SK-N-MC (cell line): ENCODE data around the gene MESP2.

Source experiments
- DNase-seq: peaks from one replicate; pipeline ENCODE4 v3.0.0-alpha.2; 2011; ENCODE audit warnings: low read depth, low spot score
- H3K27ac ChIP-seq: fragments of 200-600 bp; sonication (generic); 2 replicates; pipeline ENCODE4 v1.5.1; 2016; ENCODE audit warnings: mixed run types
- H3K36me3 ChIP-seq: fragments of 200-600 bp; sonication (generic); 2 replicates; pipeline ENCODE4 v1.6.1; 2017; ENCODE audit warnings: antibody characterized with exemption, low read length, mixed read lengths; ENCODE audit not compliant: insufficient read depth
- H3K4me3 ChIP-seq: fragments of 200-600 bp; sonication (generic); 2 replicates; pipeline ENCODE4 v1.5.1; 2016
- H3K9ac ChIP-seq: fragments of 200-600 bp; sonication (generic); 2 replicates; pipeline ENCODE4 v1.8.0; 2017; ENCODE audit warnings: mixed run types, mixed read lengths; ENCODE audit not compliant: insufficient read length
- H3K9me3 ChIP-seq: fragments of 200-600 bp; sonication (generic); 2 replicates; pipeline ENCODE4 v1.6.1; 2017; ENCODE audit warnings: low read depth, mild to moderate bottlenecking, antibody characterized with exemption, low read length, moderate library complexity, mixed read lengths
- EZH2 ChIP-seq: fragments of 200-600 bp; sonication (generic); IDR thresholded peaks from one replicate; pipeline ENCODE4 v1.6.1; 2017; ENCODE audit warnings: antibody characterized with exemption
- FOXP2 ChIP-seq: optimal IDR thresholded peaks from 2 replicates; pipeline ENCODE3; 2011; ENCODE audit warnings: mild to moderate bottlenecking, moderate library complexity; ENCODE audit not compliant: insufficient read depth; ENCODE audit errors: extremely low read length, control extremely low read depth
- POLR2AphosphoS5 ChIP-seq: IDR thresholded peaks from 2 replicates; pipeline ENCODE4 v1.6.1; 2012; ENCODE audit warnings: mild to moderate bottlenecking, low read depth, low read length, borderline replicate concordance

Gene MESP2

DNA sequence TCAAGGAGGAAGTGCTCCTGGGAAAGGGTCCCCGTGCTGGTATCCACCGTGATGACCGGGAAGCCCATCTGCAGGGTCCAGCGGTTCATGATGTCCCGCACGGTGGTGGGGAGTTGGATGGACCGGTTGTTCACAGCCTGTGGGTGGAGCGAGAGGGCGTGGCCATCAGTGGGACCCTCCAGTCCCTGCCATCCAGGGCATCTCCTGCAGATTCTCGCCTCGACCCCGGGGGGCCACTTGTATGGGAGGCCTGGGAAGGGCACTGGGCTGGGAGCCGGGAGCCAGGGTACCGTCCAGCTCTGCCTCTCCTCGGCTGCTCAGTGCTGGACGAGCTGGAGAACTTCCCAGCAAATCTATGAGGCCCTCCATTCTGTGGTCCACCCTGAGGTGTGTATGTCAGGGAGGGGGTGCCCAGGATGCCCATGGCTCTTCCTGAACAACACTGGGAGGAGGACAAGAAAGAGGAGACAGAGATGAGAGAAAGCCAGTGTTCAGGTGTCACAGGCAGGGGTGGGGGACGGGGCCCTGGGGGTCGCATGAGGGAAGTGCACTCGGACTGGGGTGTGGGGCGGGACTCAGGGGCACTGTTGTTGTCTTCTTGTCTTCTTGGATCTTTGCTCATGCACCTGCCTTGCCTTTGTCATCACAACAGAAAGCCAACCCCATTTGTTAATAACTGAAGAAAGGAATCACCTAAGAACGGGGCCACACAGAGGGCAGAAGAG, 25.5 kb downstream of the MESP2 start:
- DNase-seq, result no peak
- Histone ChIP-seq H3K27ac (no peak overlapping the region), H3K9me3 (no peaks in the 10 kb centered on the region), H3K36me3 (no peaks in the 10 kb centered on the region), H3K9ac (no peak overlapping the region), H3K4me3 (no peak overlapping the region)
- TF ChIP-seq FOXP2, result no peak
- no peak for TF ChIP-seq POLR2AphosphoS5
- TF ChIP-seq EZH2, result no peak

GRCh38 chr15:89802231-89802928, 26.2 kb downstream of the MESP2 start:
- no peak overlapping the region for H3K4me3 ChIP-seq
- H3K36me3 ChIP-seq, result no peaks in the 10 kb centered on the region
- no peak overlapping the region for H3K9ac ChIP-seq
- no peak for DNase-seq
- TF ChIP-seq POLR2AphosphoS5, result no peak
- no peak for TF ChIP-seq FOXP2
- H3K9me3 ChIP-seq, result no peaks in the 10 kb centered on the region
- H3K27ac ChIP-seq, result no peak overlapping the region

- Histone ChIP-seq H3K4me3 (no peak overlapping the region), H3K9ac (no peak overlapping the region), H3K9me3 (no peaks in the 10 kb centered on the region), H3K36me3 (no peaks in the 10 kb centered on the region), H3K27ac (no peak overlapping the region)
- no peak for TF ChIP-seq EZH2
- no peak for TF ChIP-seq FOXP2
- no peak for TF ChIP-seq POLR2AphosphoS5
- DNase-seq, result no peak
Measured at GRCh38 chr15:89802986-89803824, 27.1 kb downstream of the MESP2 start.

DNA sequence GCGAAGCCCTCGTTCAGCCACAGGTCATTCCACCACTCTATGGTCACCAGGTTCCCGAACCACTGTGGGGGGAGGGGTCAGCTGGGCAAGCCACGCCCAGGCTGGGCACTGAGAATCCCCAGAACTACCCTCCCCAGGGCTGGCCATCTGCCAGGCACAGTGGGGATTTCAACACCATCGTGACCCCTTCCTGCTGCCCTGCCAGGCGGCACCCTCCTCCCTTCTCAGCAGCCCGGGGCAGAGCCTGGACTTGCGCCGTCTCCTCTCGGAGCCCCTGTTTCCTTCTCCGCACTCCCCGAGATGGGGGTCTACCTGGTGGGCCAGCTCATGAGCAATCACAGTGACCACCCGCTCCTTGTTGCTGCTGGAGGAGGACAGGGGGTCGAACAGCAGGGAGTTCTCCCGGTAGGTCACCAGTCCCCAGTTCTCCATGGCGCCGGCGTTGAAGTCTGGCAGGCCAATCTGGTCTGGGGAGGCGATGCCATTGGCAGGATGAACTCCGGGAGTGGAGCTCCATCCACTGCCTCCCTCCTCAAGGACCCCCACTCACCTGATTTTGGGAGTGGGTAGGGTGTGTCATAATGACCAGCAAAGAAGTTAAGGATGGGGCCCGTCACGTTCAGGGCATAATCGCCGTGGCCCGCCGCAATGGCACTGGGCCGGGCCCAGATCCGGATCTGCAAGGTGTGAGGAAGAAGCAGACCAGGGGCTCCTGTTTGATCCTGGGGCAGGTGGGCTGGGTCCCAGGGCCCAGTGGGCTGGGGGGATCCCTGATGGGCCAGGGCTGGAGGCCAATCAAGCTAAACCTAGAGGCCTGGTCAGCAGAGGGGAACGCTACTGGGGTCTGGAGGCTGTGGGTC, 28.0 kb downstream of the MESP2 start:
- Histone ChIP-seq H3K9me3 (no peaks in the 10 kb centered on the region), H3K4me3 (no peak overlapping the region), H3K9ac (no peak overlapping the region), H3K27ac (no peak overlapping the region), H3K36me3 (no peaks in the 10 kb centered on the region)
- no peak for TF ChIP-seq EZH2
- TF ChIP-seq POLR2AphosphoS5, result no peak
- no peak for TF ChIP-seq FOXP2
- no peak for DNase-seq

DNA sequence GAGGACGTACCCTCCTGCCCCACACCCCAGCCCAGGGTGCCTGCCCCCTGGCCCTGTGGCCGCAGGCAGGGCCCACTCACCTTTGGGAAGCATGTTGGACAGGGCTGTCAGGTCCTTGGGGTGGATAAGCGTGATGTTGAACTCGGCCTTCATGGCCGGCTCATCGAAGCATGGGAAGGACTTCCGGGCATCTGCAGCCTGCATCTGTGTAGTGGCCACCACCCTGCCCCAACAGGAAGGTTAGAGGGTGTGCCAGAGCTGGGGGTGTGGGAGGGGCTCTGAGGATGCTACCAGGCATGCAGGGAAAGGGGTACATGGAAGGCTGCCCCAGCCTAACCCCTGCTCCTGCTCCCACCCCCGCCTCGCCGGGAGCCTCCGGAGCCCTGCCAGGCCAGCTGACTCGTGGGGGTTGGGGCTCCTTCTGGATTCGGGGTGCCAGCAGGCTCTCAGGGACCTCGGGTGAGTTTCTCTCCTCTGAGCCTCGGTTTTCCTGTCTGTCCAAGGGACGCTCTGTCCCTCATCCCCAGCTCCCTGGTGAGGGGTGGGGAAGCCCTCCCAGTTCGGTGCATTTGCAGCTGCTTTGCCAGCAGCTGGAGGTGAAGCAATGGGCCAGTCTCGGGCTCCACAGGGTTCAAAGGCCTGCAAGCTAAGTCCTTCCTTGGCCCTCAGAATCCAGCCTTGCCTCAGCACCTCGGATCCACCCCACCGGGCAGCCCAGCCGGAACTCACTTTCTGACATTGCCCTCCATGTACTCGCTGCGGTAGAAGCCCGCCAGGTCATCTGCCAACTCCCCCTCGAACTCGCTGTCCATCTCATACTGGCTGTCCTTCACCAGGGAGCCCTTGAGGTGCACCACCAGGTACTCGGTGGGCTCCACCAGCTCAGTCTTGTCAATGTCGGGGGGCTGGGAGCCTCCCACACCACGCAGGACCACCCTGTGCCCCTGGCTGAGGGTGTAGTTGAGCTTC, 29.4 kb downstream of the MESP2 start:
- TF ChIP-seq POLR2AphosphoS5, result no peak
- TF ChIP-seq EZH2, result no peak
- TF ChIP-seq FOXP2, result no peak
- no peak for DNase-seq
- Histone ChIP-seq H3K36me3 (no peaks in the 10 kb centered on the region), H3K9me3 (no peaks in the 10 kb centered on the region), H3K27ac (no peak overlapping the region), H3K9ac (no peak overlapping the region), H3K4me3 (no peak overlapping the region)

GRCh38 chr15:89806210-89806558, 30.1 kb downstream of the MESP2 start:
- DNase-seq, result no peak
- Histone ChIP-seq H3K36me3 (no peaks in the 10 kb centered on the region), H3K27ac (no peak overlapping the region), H3K9me3 (no peaks in the 10 kb centered on the region), H3K9ac (no peak overlapping the region), H3K4me3 (no peak overlapping the region)
- no peak for TF ChIP-seq POLR2AphosphoS5
- no peak for TF ChIP-seq FOXP2
- no peak for TF ChIP-seq EZH2
